KMS-11 (cell line): ENCODE results near the gene XYLT2.
A peak's percentile ranks its signal among the peaks of the same experiment; 100 is the strongest.

Experiments used
- H2AFZ ChIP-seq: fragments of 200-600 bp; sonication (generic); 2 replicates; pipeline ENCODE4 v1.6.1; 2016; ENCODE audit warnings: antibody characterized with exemption, mixed run types, low read depth
- H3K27ac ChIP-seq: fragments of 200-600 bp; sonication (generic); 2 replicates; pipeline ENCODE4 v1.6.1; 2016; ENCODE audit warnings: mild to moderate bottlenecking, mixed run types
- H3K27me3 ChIP-seq: fragments of 200-600 bp; sonication (generic); 2 replicates; pipeline ENCODE4 v1.6.1; 2017; ENCODE audit warnings: mild to moderate bottlenecking, low read depth, mixed run types, moderate library complexity; ENCODE audit not compliant: insufficient read depth
- H3K36me3 ChIP-seq: fragments of 200-600 bp; sonication (generic); 2 replicates; pipeline ENCODE4 v1.6.1; 2017; ENCODE audit warnings: mild to moderate bottlenecking, mixed run types; ENCODE audit not compliant: insufficient read depth
- H3K4me1 ChIP-seq: fragments of 200-600 bp; sonication (generic); 2 replicates; pipeline ENCODE4 v1.6.1; 2016; ENCODE audit warnings: mild to moderate bottlenecking, low read depth, mixed run types; ENCODE audit not compliant: poor library complexity, severe bottlenecking
- H3K4me2 ChIP-seq: fragments of 200-600 bp; sonication (generic); 2 replicates; pipeline ENCODE4 v1.7.0; 2016; ENCODE audit warnings: mild to moderate bottlenecking, mixed run types
- H3K4me3 ChIP-seq: fragments of 200-600 bp; sonication (generic); IDR thresholded peaks from 2 replicates; pipeline ENCODE4 v1.6.1; 2017; ENCODE audit warnings: low read depth, low read length, mixed read lengths; ENCODE audit not compliant: insufficient read depth
- H3K79me2 ChIP-seq: fragments of 200-600 bp; sonication (generic); 2 replicates; pipeline ENCODE4 v1.6.1; 2016; ENCODE audit warnings: low read depth, mixed run types; ENCODE audit not compliant: insufficient read depth
- H3K9ac ChIP-seq: fragments of 200-600 bp; sonication (generic); 2 replicates; pipeline ENCODE4 v1.6.1; 2016; ENCODE audit warnings: mild to moderate bottlenecking, mixed run types
- H4K20me1 ChIP-seq: fragments of 200-600 bp; sonication (generic); 2 replicates; pipeline ENCODE4 v1.6.1; 2016; ENCODE audit warnings: mild to moderate bottlenecking, mixed run types; ENCODE audit not compliant: insufficient read depth
- TF ChIP-seq, protein P1 (sequence below): fragments of 200-600 bp; sonication (generic); conservative IDR thresholded peaks from 2 replicates; pipeline ENCODE4 v1.6.1; 2017; ENCODE audit warnings: low read depth, mild to moderate bottlenecking, antibody characterized with exemption, low read length, moderate library complexity, mixed read lengths

Gene XYLT2

DNA sequence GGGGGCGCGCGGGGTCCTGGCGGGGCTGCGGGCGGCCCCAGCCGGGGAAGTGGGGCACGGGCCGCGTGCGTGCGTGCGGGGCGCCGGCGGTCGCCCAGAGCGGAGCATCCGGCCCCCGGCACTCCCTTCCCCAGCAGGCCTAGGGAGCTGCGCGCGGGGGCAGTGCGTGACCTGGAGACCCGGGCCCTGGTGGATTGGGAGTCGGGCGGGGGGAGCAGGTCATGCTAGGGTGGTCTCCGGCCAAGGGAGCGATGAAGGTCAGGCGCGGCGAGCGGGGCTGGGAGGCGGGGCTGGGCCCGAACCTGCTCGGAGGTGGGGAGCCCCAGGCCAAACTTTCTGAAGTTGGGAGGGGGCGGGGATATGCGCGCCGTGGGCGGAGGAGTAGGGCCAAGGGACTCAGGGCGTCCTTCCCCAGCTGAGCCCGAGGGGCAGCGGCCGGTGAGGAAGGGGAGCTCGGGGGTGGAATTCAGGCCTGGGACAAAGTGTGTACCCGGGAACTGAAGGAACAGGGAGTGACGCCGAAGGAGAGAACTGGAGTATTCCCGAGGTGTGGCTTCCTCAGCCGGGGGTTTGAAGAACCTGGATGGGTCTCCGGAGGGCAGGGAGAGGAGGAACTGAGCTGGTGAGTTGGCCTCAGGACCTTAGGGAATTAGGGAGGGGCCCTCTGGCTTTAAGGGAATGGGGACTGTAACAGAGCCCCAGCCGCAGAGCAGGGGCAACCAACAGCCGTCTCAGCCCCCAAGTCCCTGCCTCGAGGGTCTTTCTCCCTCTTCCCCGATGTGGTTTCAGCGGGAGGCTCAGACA, 589 bp downstream of the XYLT2 start:
- no peaks in the 10 kb centered on the region for H3K27me3 ChIP-seq
- H3K36me3 ChIP-seq: no peaks in the 10 kb centered on the region
- peaks cover 21% of the 10 kb centered on the region; the same call in 1 of the 2 replicates for H3K79me2 ChIP-seq
- no peaks in the 10 kb centered on the region for H4K20me1 ChIP-seq
- H3K9ac ChIP-seq: peak overlapping the region; percentile 87
- H3K4me2 ChIP-seq: peak overlapping the region; percentile 93
- H2AFZ ChIP-seq: peak overlapping the region; percentile 72
- H3K4me3 ChIP-seq: no peak overlapping the region
- TF ChIP-seq, protein P1, sequence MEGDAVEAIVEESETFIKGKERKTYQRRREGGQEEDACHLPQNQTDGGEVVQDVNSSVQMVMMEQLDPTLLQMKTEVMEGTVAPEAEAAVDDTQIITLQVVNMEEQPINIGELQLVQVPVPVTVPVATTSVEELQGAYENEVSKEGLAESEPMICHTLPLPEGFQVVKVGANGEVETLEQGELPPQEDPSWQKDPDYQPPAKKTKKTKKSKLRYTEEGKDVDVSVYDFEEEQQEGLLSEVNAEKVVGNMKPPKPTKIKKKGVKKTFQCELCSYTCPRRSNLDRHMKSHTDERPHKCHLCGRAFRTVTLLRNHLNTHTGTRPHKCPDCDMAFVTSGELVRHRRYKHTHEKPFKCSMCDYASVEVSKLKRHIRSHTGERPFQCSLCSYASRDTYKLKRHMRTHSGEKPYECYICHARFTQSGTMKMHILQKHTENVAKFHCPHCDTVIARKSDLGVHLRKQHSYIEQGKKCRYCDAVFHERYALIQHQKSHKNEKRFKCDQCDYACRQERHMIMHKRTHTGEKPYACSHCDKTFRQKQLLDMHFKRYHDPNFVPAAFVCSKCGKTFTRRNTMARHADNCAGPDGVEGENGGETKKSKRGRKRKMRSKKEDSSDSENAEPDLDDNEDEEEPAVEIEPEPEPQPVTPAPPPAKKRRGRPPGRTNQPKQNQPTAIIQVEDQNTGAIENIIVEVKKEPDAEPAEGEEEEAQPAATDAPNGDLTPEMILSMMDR: no peak
- no peak overlapping the region for H3K27ac ChIP-seq
- H3K4me1 ChIP-seq: peaks cover 7% of the 10 kb centered on the region

DNA sequence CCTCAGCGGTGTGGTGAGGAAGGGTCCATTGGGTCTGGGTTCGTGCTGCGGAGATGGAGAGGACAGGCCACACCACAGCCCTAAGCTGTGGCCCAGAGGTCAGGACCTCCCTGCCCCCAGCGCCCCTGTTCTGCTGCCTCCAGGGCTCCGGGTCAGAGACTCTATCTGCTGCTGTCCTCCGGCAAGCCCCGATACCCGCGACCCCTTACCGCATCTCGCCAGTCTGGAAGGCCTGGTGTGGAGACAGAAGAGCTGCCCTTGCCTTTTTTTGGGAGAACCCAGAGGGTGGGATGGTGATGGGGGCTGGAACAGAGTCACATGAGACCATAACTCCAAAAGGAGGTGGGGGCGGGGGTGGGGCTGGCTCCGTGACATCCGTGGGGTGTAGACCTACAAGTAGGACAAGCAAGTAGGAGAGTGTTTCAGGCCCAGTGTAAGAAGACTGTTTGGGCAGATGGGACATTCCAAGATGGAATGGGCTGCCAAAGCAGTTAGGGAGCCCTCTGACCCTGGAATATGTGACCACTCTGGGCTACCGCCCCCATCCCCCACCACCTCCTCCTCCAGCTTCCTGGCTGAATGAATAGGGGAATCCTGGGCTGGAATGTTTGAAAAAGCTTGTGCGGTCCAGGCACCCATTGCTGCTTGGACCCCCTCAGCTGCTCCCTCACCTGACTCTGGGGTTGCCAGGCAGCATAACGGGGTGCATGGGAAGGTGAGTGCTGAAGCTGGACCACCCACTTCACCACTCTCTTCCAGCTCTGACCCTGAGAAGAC, 1.4 kb downstream of the XYLT2 start:
- H3K4me2 ChIP-seq: peak overlapping the region; percentile 93

DNA sequence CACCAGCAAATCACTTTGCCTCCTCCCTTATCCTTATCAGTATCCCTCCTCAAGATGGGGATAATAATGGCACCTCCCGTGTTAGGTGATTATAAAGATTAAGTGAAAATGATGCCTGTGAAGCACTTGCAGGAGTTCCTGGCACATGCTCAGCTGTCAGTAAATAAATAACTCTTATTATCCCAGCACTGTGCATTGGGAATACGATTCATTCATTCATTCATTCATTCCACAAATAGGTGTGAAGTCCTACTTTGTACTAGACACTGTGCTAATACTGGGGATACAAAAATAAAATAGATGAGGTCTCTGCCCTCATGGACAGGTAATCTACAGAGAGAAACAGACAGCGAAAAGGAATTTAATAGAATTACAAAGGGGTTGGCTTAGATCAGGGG, 2.0 kb downstream of the XYLT2 start:
- H3K4me3 ChIP-seq: no peak overlapping the region

More for the DNA sequence above, 1.4 kb downstream of the XYLT2 start:
- no peaks in the 10 kb centered on the region for H4K20me1 ChIP-seq
- H3K4me3 ChIP-seq: no peak overlapping the region
- TF ChIP-seq, protein P1: no peak
- H3K4me1 ChIP-seq: peaks cover 7% of the 10 kb centered on the region
- H3K9ac ChIP-seq: peak overlapping the region; percentile 87; the same call in 1 of the 2 replicates
- no peak overlapping the region for H3K27ac ChIP-seq
- no peaks in the 10 kb centered on the region for H3K36me3 ChIP-seq
- H3K79me2 ChIP-seq: peaks cover 21% of the 10 kb centered on the region; the same call in 1 of the 2 replicates
- no peaks in the 10 kb centered on the region for H3K27me3 ChIP-seq
- no peak overlapping the region for H2AFZ ChIP-seq

DNA sequence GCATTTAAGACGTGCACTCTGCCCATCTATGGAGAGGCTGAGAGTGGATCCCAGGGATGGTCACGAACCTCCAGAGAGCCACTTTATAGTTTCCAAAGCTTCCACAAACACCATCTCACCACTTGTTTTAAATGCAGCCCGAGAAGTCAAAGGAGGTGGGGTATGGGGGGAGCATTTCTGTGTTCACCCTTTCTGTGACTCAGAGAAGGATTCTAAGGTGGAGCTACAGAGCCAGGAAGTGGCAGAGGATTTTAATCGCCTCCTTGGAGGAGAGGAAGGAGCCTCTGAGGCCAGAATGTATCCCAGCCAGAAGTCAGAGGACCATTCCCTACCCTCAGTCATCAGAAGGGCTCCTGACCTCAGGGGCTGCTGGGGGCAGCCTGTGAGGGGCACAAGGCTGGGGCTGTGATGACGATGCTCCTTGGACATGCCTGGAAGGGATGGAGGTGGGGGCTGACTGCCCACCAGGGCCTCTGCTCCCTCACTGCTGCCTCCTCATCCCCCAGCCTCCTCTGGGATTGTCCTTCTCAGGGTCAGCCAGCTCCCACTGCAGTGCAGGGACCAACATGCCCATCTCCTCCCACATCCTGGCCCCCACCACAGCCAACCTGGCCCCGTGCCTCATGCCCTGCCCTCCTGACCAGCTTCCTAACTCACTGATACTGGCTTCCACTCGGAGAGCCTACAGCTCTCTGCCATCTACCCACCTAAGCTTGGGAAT, 2.8 kb downstream of the XYLT2 start:
- Histone ChIP-seq H3K4me2 (no peak overlapping the region), H3K27me3 (no peaks in the 10 kb centered on the region), H3K27ac (no peak overlapping the region), H3K36me3 (no peaks in the 10 kb centered on the region), H3K4me3 (no peak overlapping the region), H3K9ac (no peak overlapping the region), H3K79me2 (peaks cover 21% of the 10 kb centered on the region; the same call in 1 of the 2 replicates), H2AFZ (no peak overlapping the region), H3K4me1 (peaks cover 7% of the 10 kb centered on the region), H4K20me1 (no peaks in the 10 kb centered on the region)
- TF ChIP-seq, protein P1: no peak

More for the DNA sequence above, 2.0 kb downstream of the XYLT2 start:
- Histone ChIP-seq H2AFZ (no peak overlapping the region), H3K79me2 (peaks cover 21% of the 10 kb centered on the region; the same call in 1 of the 2 replicates), H3K27ac (no peak overlapping the region), H4K20me1 (no peaks in the 10 kb centered on the region), H3K9ac (no peak overlapping the region), H3K36me3 (no peaks in the 10 kb centered on the region), H3K27me3 (no peaks in the 10 kb centered on the region), H3K4me2 (no peak overlapping the region), H3K4me1 (peaks cover 7% of the 10 kb centered on the region)
- TF ChIP-seq, protein P1: no peak
